T-helper 1 cell treated with Interleukin-12 subunit alpha and Interleukin-12 subunit beta and Interleukin-4 antibody, amounts not matched to agents 30 μg/mL and 1 μg/mL, for 36 hours (primary cell): ENCODE measurements around the gene ENPP1.

Experiments
- H3K27ac Mint-ChIP-seq: one replicate; pipeline ENCODE4 v1.8.0; 2021; ENCODE audit warnings: mild to moderate bottlenecking, mixed read lengths
- H3K27me3 Mint-ChIP-seq: one replicate; pipeline ENCODE4 v1.8.0; 2021; ENCODE audit warnings: low read depth, mixed read lengths
- H3K36me3 Mint-ChIP-seq: one replicate; pipeline ENCODE4 v1.8.0; 2021; ENCODE audit warnings: low read depth, mixed read lengths
- H3K4me1 Mint-ChIP-seq: one replicate; pipeline ENCODE4 v1.8.0; 2021; ENCODE audit warnings: low read depth, mixed read lengths
- H3K4me3 Mint-ChIP-seq: one replicate; pipeline ENCODE4 v1.8.0; 2021; ENCODE audit warnings: mild to moderate bottlenecking, moderate library complexity, mixed read lengths
- H3K9me3 Mint-ChIP-seq: one replicate; pipeline ENCODE4 v1.8.0; 2021; ENCODE audit warnings: mixed read lengths

Gene ENPP1

GRCh38 chr6:131803007-131803769 lies 4.6 kb upstream of the ENPP1 start:
- Mint-ChIP-seq H3K4me3 (no peak overlapping the region), H3K36me3 (no peaks in the 10 kb centered on the region), H3K27ac (no peak overlapping the region), H3K9me3 (no peaks in the 10 kb centered on the region), H3K4me1 (peaks cover 12% of the 10 kb centered on the region), H3K27me3 (peaks cover 48% of the 10 kb centered on the region)

- Mint-ChIP-seq H3K4me3 (no peak overlapping the region), H3K4me1 (peaks cover 14% of the 10 kb centered on the region), H3K27me3 (peaks cover 54% of the 10 kb centered on the region), H3K9me3 (no peaks in the 10 kb centered on the region), H3K36me3 (no peaks in the 10 kb centered on the region), H3K27ac (no peak overlapping the region)
Observed at GRCh38 chr6:131804131-131804530, 3.7 kb upstream of the ENPP1 start.

GRCh38 chr6:131807321-131807643 lies 538 bp upstream of the ENPP1 start:
- H3K9me3 Mint-ChIP-seq = no peaks in the 10 kb centered on the region
- no peak overlapping the region for H3K27ac Mint-ChIP-seq
- H3K36me3 Mint-ChIP-seq = no peaks in the 10 kb centered on the region
- peaks cover 71% of the 10 kb centered on the region for H3K27me3 Mint-ChIP-seq
- peak overlapping the region; percentile 78 for H3K4me3 Mint-ChIP-seq
- peaks cover 14% of the 10 kb centered on the region for H3K4me1 Mint-ChIP-seq

DNA sequence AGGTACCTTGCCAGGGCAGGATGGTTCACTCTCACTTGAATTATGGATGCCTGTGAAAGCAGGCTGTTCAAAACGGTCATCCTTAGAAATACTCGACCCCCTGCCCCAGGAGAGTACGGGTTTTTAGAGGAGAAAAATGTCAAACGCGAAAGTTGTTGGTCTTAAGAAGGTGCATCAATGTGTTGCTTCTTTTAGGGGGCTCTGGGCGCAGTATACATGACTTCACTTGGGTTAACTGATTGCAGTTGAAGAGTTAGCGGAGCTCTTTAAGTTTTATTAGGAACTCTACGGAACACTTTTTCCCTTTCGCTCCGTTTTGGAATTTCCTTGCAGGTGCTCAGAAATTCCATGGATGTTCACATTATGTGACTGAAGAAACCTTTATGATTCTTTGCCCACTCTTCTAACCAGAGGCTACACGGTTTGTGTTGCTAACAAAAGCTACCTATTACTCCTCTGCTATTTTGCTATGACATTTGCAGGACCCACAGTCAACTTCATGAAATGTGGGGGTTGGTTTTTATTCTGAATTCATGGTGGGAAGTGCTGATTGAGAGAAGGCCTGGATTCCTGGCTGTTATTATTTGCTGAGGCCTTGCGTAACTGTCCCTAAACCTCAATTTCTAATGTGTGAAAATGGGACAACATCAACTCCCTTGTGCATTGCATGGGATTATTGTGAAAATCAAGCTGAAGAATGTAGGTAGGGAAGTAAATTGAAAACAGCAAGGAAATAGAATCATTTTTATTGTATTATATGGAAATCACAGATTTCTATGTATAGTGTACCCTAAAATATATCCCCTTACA lies 845 bp downstream of the ENPP1 start:
- peaks cover 11% of the 10 kb centered on the region for H3K4me1 Mint-ChIP-seq
- H3K27me3 Mint-ChIP-seq = peaks cover 63% of the 10 kb centered on the region
- H3K36me3 Mint-ChIP-seq = no peaks in the 10 kb centered on the region
- peak overlapping the region; percentile 54 for H3K4me3 Mint-ChIP-seq
- no peak overlapping the region for H3K27ac Mint-ChIP-seq
- H3K9me3 Mint-ChIP-seq = no peaks in the 10 kb centered on the region

- Mint-ChIP-seq H3K27ac (no peak overlapping the region), H3K4me3 (no peak overlapping the region), H3K36me3 (no peaks in the 10 kb centered on the region), H3K27me3 (peaks cover 47% of the 10 kb centered on the region), H3K9me3 (no peaks in the 10 kb centered on the region), H3K4me1 (peaks cover 11% of the 10 kb centered on the region)
Observed at GRCh38 chr6:131811500-131811899, 3.7 kb downstream of the ENPP1 start.

- peaks cover 26% of the 10 kb centered on the region for H3K27me3 Mint-ChIP-seq
- no peak overlapping the region for H3K4me3 Mint-ChIP-seq
- H3K4me1 Mint-ChIP-seq = no peaks in the 10 kb centered on the region
- no peaks in the 10 kb centered on the region for H3K36me3 Mint-ChIP-seq
- H3K9me3 Mint-ChIP-seq = no peaks in the 10 kb centered on the region
- H3K27ac Mint-ChIP-seq = no peak overlapping the region
Observed at GRCh38 chr6:131813991-131814390, 6.2 kb downstream of the ENPP1 start.

GRCh38 chr6:131816869-131817268 lies 9.0 kb downstream of the ENPP1 start:
- Mint-ChIP-seq H3K27me3 (peaks cover 9% of the 10 kb centered on the region), H3K4me3 (no peak overlapping the region), H3K36me3 (no peaks in the 10 kb centered on the region), H3K9me3 (no peaks in the 10 kb centered on the region), H3K27ac (no peak overlapping the region), H3K4me1 (no peaks in the 10 kb centered on the region)

DNA sequence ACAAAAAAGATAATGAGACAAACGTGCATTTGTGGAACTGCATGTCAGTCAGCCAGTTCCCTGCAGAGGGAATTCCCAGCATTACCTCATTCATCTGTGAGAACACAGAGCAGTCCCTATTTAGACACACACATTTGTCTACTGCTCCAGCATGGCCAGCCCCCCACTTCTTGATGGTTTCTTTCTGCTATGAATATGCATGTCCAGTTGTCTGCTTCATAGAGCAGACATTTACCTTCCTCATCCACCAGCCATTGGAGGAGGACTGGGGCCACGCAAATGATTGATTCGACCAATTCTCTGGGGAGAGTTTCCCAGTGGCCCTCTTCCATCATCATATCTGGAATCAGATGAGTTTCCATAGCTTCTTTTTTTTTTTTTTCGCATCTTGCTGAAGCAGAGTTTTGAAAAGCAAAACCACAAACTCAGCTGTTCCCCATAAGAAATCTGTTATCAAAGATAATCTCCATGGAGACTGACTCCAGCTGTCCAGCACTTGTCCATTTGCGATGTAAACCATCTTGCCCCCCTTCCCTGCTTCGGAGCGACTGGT lies 11.8 kb downstream of the ENPP1 start:
- no peak overlapping the region for H3K4me3 Mint-ChIP-seq
- no peaks in the 10 kb centered on the region for H3K9me3 Mint-ChIP-seq
- H3K36me3 Mint-ChIP-seq = no peaks in the 10 kb centered on the region
- no peak overlapping the region for H3K27ac Mint-ChIP-seq
- H3K4me1 Mint-ChIP-seq = no peaks in the 10 kb centered on the region
- peaks cover 16% of the 10 kb centered on the region for H3K27me3 Mint-ChIP-seq

- H3K27me3 Mint-ChIP-seq = peaks cover 13% of the 10 kb centered on the region
- H3K4me3 Mint-ChIP-seq = no peak overlapping the region
- H3K36me3 Mint-ChIP-seq = no peaks in the 10 kb centered on the region
- H3K27ac Mint-ChIP-seq = no peak overlapping the region
- no peaks in the 10 kb centered on the region for H3K9me3 Mint-ChIP-seq
- H3K4me1 Mint-ChIP-seq = no peaks in the 10 kb centered on the region
Observed at GRCh38 chr6:131821010-131821807, 13.4 kb downstream of the ENPP1 start.

DNA sequence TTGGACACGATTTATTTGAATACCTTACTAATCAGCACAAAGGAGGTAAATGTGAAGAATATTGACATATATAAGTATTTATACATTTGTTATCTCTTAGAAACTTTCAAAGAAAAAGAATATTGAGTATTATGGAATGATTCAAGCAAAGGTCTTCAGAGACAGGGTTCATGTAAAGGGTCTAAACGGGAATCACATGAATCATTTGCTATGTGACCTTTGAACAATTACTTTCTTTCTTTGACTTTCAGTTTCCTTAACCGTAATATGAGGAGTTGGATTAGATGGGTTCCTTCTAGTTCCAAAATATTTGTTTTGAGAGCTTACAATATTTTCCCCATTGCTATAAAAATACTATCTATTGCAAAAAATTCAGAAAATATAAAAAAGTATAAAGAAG lies 14.3 kb downstream of the ENPP1 start:
- Mint-ChIP-seq H3K27ac (no peak overlapping the region), H3K4me1 (no peaks in the 10 kb centered on the region), H3K9me3 (no peaks in the 10 kb centered on the region), H3K36me3 (no peaks in the 10 kb centered on the region), H3K4me3 (no peak overlapping the region), H3K27me3 (peaks cover 16% of the 10 kb centered on the region)

DNA sequence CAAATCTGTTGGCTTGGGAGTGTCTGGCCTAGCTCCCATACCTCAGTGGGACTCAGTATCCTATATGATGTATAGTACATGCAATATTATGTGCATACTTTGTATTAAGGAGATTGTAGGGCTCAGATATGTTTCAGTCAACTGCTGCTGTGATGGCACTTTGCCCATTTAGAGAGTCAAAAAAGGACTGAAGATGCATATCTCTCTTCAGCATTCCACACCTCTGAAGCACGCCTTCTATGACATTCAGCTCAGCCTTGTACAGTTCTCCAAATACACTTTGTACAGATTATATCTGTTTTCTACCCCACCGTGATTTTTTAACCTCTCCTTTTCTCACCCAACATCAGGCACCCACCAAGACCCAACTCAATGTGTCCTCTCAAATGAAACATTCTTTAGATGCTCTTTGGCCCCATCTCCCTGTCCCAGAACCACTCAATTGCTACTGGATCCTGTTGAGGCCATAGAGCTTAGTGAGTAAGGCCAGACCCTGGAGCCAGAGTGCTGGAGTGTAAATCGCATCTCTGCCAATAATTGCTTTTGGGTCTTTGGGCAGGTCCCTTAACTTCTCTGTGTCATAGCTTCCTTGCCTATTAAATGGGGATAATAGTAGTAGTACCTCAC lies 15.6 kb downstream of the ENPP1 start:
- H3K9me3 Mint-ChIP-seq = no peaks in the 10 kb centered on the region
- no peaks in the 10 kb centered on the region for H3K4me1 Mint-ChIP-seq
- no peaks in the 10 kb centered on the region for H3K36me3 Mint-ChIP-seq
- no peak overlapping the region for H3K4me3 Mint-ChIP-seq
- no peak overlapping the region for H3K27ac Mint-ChIP-seq
- H3K27me3 Mint-ChIP-seq = peaks cover 16% of the 10 kb centered on the region

DNA sequence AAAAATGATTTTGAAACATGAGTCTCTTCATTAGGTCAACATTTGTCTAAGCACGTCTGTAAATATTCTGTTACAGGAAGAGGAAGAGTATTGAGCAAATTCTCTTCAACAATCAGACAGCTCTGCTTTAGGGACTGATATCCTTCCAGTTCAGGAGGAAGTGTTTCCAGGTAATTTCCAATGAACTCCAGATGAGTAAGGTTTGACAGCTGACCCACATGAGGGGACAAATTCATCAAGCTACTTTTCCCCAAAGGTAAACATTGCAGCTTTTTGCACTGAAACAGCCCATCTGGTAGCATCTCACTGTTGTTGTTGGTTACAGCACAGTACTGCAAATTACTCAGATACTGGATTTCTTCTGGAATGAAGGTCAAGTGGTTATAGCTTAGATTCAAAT lies 18.1 kb downstream of the ENPP1 start:
- no peak overlapping the region for H3K4me3 Mint-ChIP-seq
- peaks cover 16% of the 10 kb centered on the region for H3K27me3 Mint-ChIP-seq
- H3K27ac Mint-ChIP-seq = no peak overlapping the region
- no peaks in the 10 kb centered on the region for H3K36me3 Mint-ChIP-seq
- H3K4me1 Mint-ChIP-seq = no peaks in the 10 kb centered on the region
- H3K9me3 Mint-ChIP-seq = no peaks in the 10 kb centered on the region

- Mint-ChIP-seq H3K9me3 (no peaks in the 10 kb centered on the region), H3K27ac (no peak overlapping the region), H3K4me3 (no peak overlapping the region), H3K27me3 (peaks cover 18% of the 10 kb centered on the region), H3K36me3 (no peaks in the 10 kb centered on the region), H3K4me1 (no peaks in the 10 kb centered on the region)
Observed at GRCh38 chr6:131828080-131828479, 20.3 kb downstream of the ENPP1 start.

- Mint-ChIP-seq H3K4me3 (no peak overlapping the region), H3K27ac (no peak overlapping the region), H3K4me1 (no peaks in the 10 kb centered on the region), H3K9me3 (no peaks in the 10 kb centered on the region), H3K36me3 (no peaks in the 10 kb centered on the region), H3K27me3 (peaks cover 13% of the 10 kb centered on the region)
Observed at GRCh38 chr6:131828951-131829350, 21.1 kb downstream of the ENPP1 start.
